KMS-11 (cell line): ENCODE results near the gene TRIM33.

ENCODE experiments used
- H2AFZ ChIP-seq: fragments of 200-600 bp; sonication (generic); 2 replicates; pipeline ENCODE4 v1.6.1; 2016; ENCODE audit warnings: antibody characterized with exemption, mixed run types, low read depth
- H3K27ac ChIP-seq: fragments of 200-600 bp; sonication (generic); 2 replicates; pipeline ENCODE4 v1.6.1; 2016; ENCODE audit warnings: mild to moderate bottlenecking, mixed run types
- H3K27me3 ChIP-seq: fragments of 200-600 bp; sonication (generic); 2 replicates; pipeline ENCODE4 v1.6.1; 2017; ENCODE audit warnings: mild to moderate bottlenecking, low read depth, mixed run types, moderate library complexity; ENCODE audit not compliant: insufficient read depth
- H3K36me3 ChIP-seq: fragments of 200-600 bp; sonication (generic); 2 replicates; pipeline ENCODE4 v1.6.1; 2017; ENCODE audit warnings: mild to moderate bottlenecking, mixed run types; ENCODE audit not compliant: insufficient read depth
- H3K4me1 ChIP-seq: fragments of 200-600 bp; sonication (generic); 2 replicates; pipeline ENCODE4 v1.6.1; 2016; ENCODE audit warnings: mild to moderate bottlenecking, low read depth, mixed run types; ENCODE audit not compliant: poor library complexity, severe bottlenecking
- H3K4me2 ChIP-seq: fragments of 200-600 bp; sonication (generic); 2 replicates; pipeline ENCODE4 v1.7.0; 2016; ENCODE audit warnings: mild to moderate bottlenecking, mixed run types
- H3K4me3 ChIP-seq: fragments of 200-600 bp; sonication (generic); IDR thresholded peaks from 2 replicates; pipeline ENCODE4 v1.6.1; 2017; ENCODE audit warnings: low read depth, low read length, mixed read lengths; ENCODE audit not compliant: insufficient read depth
- H3K79me2 ChIP-seq: fragments of 200-600 bp; sonication (generic); 2 replicates; pipeline ENCODE4 v1.6.1; 2016; ENCODE audit warnings: low read depth, mixed run types; ENCODE audit not compliant: insufficient read depth
- H3K9ac ChIP-seq: fragments of 200-600 bp; sonication (generic); 2 replicates; pipeline ENCODE4 v1.6.1; 2016; ENCODE audit warnings: mild to moderate bottlenecking, mixed run types
- H4K20me1 ChIP-seq: fragments of 200-600 bp; sonication (generic); 2 replicates; pipeline ENCODE4 v1.6.1; 2016; ENCODE audit warnings: mild to moderate bottlenecking, mixed run types; ENCODE audit not compliant: insufficient read depth
- CTCF ChIP-seq: fragments of 200-600 bp; sonication (generic); conservative IDR thresholded peaks from 2 replicates; pipeline ENCODE4 v1.6.1; 2017; ENCODE audit warnings: low read depth, mild to moderate bottlenecking, antibody characterized with exemption, low read length, moderate library complexity, mixed read lengths

The TRIM33 gene

GRCh38 chr1:114386129-114387009 is 124.6 kb downstream of the TRIM33 start:
- no peak for TF ChIP-seq CTCF
- Histone ChIP-seq H3K4me1 (no peaks in the 10 kb centered on the region), H2AFZ (no peak overlapping the region), H3K9ac (no peak overlapping the region), H3K4me3 (no peak overlapping the region), H3K4me2 (no peak overlapping the region), H3K36me3 (no peaks in the 10 kb centered on the region), H4K20me1 (no peaks in the 10 kb centered on the region), H3K79me2 (no peaks in the 10 kb centered on the region), H3K27me3 (no peaks in the 10 kb centered on the region), H3K27ac (no peak overlapping the region)

DNA sequence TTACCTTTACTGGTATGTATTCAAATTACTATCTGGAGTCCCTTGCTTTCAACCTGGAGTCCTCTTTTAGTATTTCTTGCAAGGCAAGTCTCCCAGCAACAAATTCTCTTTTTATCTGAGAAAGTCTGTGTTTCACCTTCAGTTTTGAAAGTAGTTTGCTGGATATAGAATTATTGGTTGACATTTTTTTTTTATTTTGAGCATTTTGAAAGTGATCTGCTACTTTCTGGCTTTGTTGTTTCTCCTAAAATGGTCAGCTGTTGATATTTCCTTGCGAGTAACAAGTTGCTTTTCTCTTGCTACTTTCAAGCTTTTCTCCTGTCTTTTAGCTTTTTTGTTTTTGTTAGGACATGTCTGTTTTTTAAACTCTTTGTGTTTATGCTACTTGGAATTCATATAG is 126.1 kb downstream of the TRIM33 start:
- no peaks in the 10 kb centered on the region for H3K4me1 ChIP-seq
- TF ChIP-seq CTCF: no peak
- H3K4me3 ChIP-seq: no peak overlapping the region
- no peak overlapping the region for H3K9ac ChIP-seq
- no peaks in the 10 kb centered on the region for H4K20me1 ChIP-seq
- no peaks in the 10 kb centered on the region for H3K79me2 ChIP-seq
- H3K27me3 ChIP-seq: no peaks in the 10 kb centered on the region
- no peak overlapping the region for H2AFZ ChIP-seq
- H3K4me2 ChIP-seq: no peak overlapping the region
- H3K36me3 ChIP-seq: no peaks in the 10 kb centered on the region
- no peak overlapping the region for H3K27ac ChIP-seq

GRCh38 chr1:114379987-114380386 is 131.0 kb downstream of the TRIM33 start:
- Histone ChIP-seq H4K20me1 (no peaks in the 10 kb centered on the region), H3K4me3 (no peak overlapping the region), H3K36me3 (no peaks in the 10 kb centered on the region), H3K9ac (no peak overlapping the region), H3K4me1 (no peaks in the 10 kb centered on the region), H3K79me2 (no peaks in the 10 kb centered on the region), H2AFZ (no peak overlapping the region), H3K27me3 (no peaks in the 10 kb centered on the region), H3K27ac (no peak overlapping the region), H3K4me2 (no peak overlapping the region)
- TF ChIP-seq CTCF: no peak

GRCh38 chr1:114379358-114379757 is 131.6 kb downstream of the TRIM33 start:
- H3K27me3 ChIP-seq: no peaks in the 10 kb centered on the region
- H3K9ac ChIP-seq: no peak overlapping the region
- H3K27ac ChIP-seq: no peak overlapping the region
- no peak for TF ChIP-seq CTCF
- no peaks in the 10 kb centered on the region for H3K79me2 ChIP-seq
- H3K4me3 ChIP-seq: no peak overlapping the region
- no peaks in the 10 kb centered on the region for H4K20me1 ChIP-seq
- H3K4me1 ChIP-seq: no peaks in the 10 kb centered on the region
- H3K36me3 ChIP-seq: no peaks in the 10 kb centered on the region
- H2AFZ ChIP-seq: no peak overlapping the region
- no peak overlapping the region for H3K4me2 ChIP-seq
